DOHH2 (cell line): ENCODE results near the gene SOX1.

Experiments
- EZH2phosphoT487 ChIP-seq: fragments of 200-600 bp; sonication (generic); IDR thresholded peaks from 2 replicates; pipeline ENCODE4 v1.6.1; 2017; ENCODE audit warnings: borderline replicate concordance, mild to moderate bottlenecking, antibody characterized with exemption, low read length, moderate library complexity, mixed read lengths
- TF ChIP-seq, protein P1 (sequence below): fragments of 200-600 bp; sonication (generic); IDR thresholded peaks from one replicate; pipeline ENCODE4 v1.5.1; 2014; ENCODE audit warnings: antibody characterized with exemption, mild to moderate bottlenecking, low read depth, low read length; ENCODE audit not compliant: poor library complexity, severe bottlenecking

DNA sequence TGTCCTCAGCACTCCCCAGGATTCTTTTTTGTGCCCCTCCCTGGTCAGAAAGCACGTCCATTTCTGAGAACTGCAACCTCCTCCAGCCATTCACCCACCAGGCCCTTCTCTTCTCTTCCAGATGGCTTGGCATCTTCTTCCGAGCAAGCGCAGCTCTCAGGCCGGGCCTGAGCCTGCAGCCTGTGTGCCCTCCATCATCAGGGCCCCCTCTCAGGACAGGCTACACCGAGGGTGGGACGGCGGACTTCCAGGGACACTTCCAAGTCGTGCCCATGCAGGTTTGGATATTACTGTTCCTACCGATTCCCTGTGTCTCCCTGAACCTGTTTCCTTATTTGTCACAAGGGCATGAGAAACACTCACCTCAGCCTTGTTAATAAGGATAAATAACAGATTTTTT, 28.4 kb downstream of the SOX1 start:
- TF ChIP-seq, protein P1, sequence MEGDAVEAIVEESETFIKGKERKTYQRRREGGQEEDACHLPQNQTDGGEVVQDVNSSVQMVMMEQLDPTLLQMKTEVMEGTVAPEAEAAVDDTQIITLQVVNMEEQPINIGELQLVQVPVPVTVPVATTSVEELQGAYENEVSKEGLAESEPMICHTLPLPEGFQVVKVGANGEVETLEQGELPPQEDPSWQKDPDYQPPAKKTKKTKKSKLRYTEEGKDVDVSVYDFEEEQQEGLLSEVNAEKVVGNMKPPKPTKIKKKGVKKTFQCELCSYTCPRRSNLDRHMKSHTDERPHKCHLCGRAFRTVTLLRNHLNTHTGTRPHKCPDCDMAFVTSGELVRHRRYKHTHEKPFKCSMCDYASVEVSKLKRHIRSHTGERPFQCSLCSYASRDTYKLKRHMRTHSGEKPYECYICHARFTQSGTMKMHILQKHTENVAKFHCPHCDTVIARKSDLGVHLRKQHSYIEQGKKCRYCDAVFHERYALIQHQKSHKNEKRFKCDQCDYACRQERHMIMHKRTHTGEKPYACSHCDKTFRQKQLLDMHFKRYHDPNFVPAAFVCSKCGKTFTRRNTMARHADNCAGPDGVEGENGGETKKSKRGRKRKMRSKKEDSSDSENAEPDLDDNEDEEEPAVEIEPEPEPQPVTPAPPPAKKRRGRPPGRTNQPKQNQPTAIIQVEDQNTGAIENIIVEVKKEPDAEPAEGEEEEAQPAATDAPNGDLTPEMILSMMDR: no peak
- TF ChIP-seq EZH2phosphoT487: no peak
